Epithelial cell of alveolus of lung (primary cell): Measurements from ENCODE around the gene DST. TPM values are rescaled to one million over a fixed set of nuclear protein-coding genes. Genes with fewer than 3 reads are reported as not detected.

Experiments
- total RNA-seq: library from RNA; depleted of rRNA; stranded (reverse); fragments of >200 nt; gene quantifications from 2 replicates; pipeline ENCODE4 v1.2.1, GENCODE V29; 2015

Gene DST
- 67.0 and 221 TPM in 2 replicates for total RNA-seq

GRCh38 chr6:56642366-56643261 is at the start of gene DST:
Gene DST (minus strand): TSS chr6:56642889.

